H1 (cell line): ENCODE measurements around the gene IGLON5. TPM values are rescaled to one million over a fixed set of nuclear protein-coding genes. Genes with fewer than 3 reads are reported as not detected.

Experiments
- BACH1 ChIP-seq: IDR thresholded peaks from 2 replicates; pipeline ENCODE4 v1.6.1; 2012; ENCODE audit warnings: low read length, improper control_type of control experiment
- CBX8 ChIP-seq: fragments of 300-800, 300-1000 bp; sonication (generic); IDR thresholded peaks from 2 replicates; pipeline ENCODE4 v1.7.1; 2016; ENCODE audit warnings: low read depth, low read length, borderline replicate concordance
- CTCF ChIP-seq, 3 experiments: IDR thresholded peaks; 1 replicate in 2 of 3; 2 replicates in 1 of 3; pipeline versions ENCODE4 v1.5.1 to v1.6.1; 2011; ENCODE audit warnings: low read length in 3 of 3, mild to moderate bottlenecking in 3 of 3, inconsistent platforms in 2 of 3, low read depth in 1 of 3, moderate library complexity in 1 of 3; ENCODE audit not compliant: insufficient read depth in 1 of 3; ENCODE audit errors: control extremely low read depth in 1 of 3
- E2F6 ChIP-seq: IDR thresholded peaks from 2 replicates; pipeline ENCODE4 v1.6.1; 2012; ENCODE audit warnings: inconsistent platforms
- EGR1 ChIP-seq: IDR thresholded peaks from 2 replicates; pipeline ENCODE4 v1.6.1; 2011; ENCODE audit warnings: low read depth, low read length, borderline replicate concordance
- EP300 ChIP-seq, 2 experiments: IDR thresholded peaks; 1 replicate in 1 of 2; 2 replicates in 1 of 2; pipeline ENCODE4 v1.6.1; 2011 to 2012; ENCODE audit warnings: low read depth in 2 of 2, low read length in 2 of 2, mild to moderate bottlenecking in 2 of 2, borderline replicate concordance in 1 of 2, inconsistent platforms in 1 of 2, moderate library complexity in 1 of 2
- GTF2F1 ChIP-seq: IDR thresholded peaks from 2 replicates; pipeline ENCODE4 v1.6.1; 2012; ENCODE audit warnings: low read depth, low read length, improper control_type of control experiment, borderline replicate concordance
- HDAC2 ChIP-seq, 2 experiments: fragments of 300-600 bp in 1 of 2; sonication (generic) in 1 of 2; IDR thresholded peaks; 2 replicates each; pipeline ENCODE4 v1.6.1; 2011 to 2012; ENCODE audit warnings: low read depth in 2 of 2, low read length in 2 of 2, mild to moderate bottlenecking in 2 of 2, moderate library complexity in 2 of 2, borderline replicate concordance in 1 of 2, inconsistent platforms in 1 of 2
- HDAC6 ChIP-seq: IDR thresholded peaks from one replicate; pipeline ENCODE4 v1.7.1; 2012; ENCODE audit warnings: low read depth, mild to moderate bottlenecking, inconsistent platforms, low read length, moderate library complexity
- KDM4A ChIP-seq: IDR thresholded peaks from one replicate; pipeline ENCODE4 v1.7.1; 2012; ENCODE audit warnings: low read depth, mild to moderate bottlenecking, moderate library complexity, low read length, inconsistent platforms; ENCODE audit not compliant: severe bottlenecking
- KDM5A ChIP-seq: fragments of 200-600 bp; IDR thresholded peaks from 2 replicates; pipeline ENCODE4 v1.7.1; 2012; ENCODE audit warnings: mild to moderate bottlenecking, low read length, inconsistent platforms, mixed read lengths
- NRF1 ChIP-seq: IDR thresholded peaks from 2 replicates; pipeline ENCODE4 v1.6.1; 2011; ENCODE audit warnings: mild to moderate bottlenecking, low read depth, low read length, improper control_type of control experiment
- POLR2A ChIP-seq, 2 experiments: IDR thresholded peaks; 1 replicate in 1 of 2; 2 replicates in 1 of 2; pipeline ENCODE4 v1.6.1; 2011; ENCODE audit warnings: low read depth in 2 of 2, low read length in 2 of 2, mild to moderate bottlenecking in 2 of 2; ENCODE audit errors: control extremely low read depth in 1 of 2
- RAD21 ChIP-seq, 2 experiments: IDR thresholded peaks in 1 of 2; conservative IDR thresholded peaks in 1 of 2; 2 replicates each; pipeline ENCODE4 v1.6.1; 2011; ENCODE audit warnings: low read depth in 2 of 2, low read length in 2 of 2, improper control_type of control experiment in 1 of 2, inconsistent platforms in 1 of 2, mild to moderate bottlenecking in 1 of 2, moderate library complexity in 1 of 2
- SIN3A ChIP-seq, 2 experiments: IDR thresholded peaks in 1 of 2; conservative IDR thresholded peaks in 1 of 2; 2 replicates each; pipeline ENCODE4 v1.6.1; 2011 to 2012; ENCODE audit warnings: low read length in 2 of 2, improper control_type of control experiment in 1 of 2, low read depth in 1 of 2, mild to moderate bottlenecking in 1 of 2
- SP2 ChIP-seq: IDR thresholded peaks from 2 replicates; pipeline ENCODE4 v1.6.1; 2012; ENCODE audit warnings: mild to moderate bottlenecking, low read length, inconsistent platforms
- SP4 ChIP-seq: IDR thresholded peaks from 2 replicates; pipeline ENCODE4 v1.6.1; 2012; ENCODE audit warnings: low read length, inconsistent platforms
- TAF1 ChIP-seq: IDR thresholded peaks from 2 replicates; pipeline ENCODE4 v1.6.1; 2011; ENCODE audit warnings: mild to moderate bottlenecking, low read depth, low read length
- TBP ChIP-seq: IDR thresholded peaks from 2 replicates; pipeline ENCODE4 v1.6.1; 2011; ENCODE audit warnings: low read depth, low read length, improper control_type of control experiment
- polyA plus RNA-seq, 7 experiments: library from polyadenylated mRNA; depleted of rRNA in 3 of 7; stranded (reverse) in 5 of 7; unstranded in 2 of 7; fragments of >200 nt in 5 of 7; fragments of 200-250 nt in 2 of 7; gene quantifications; 1 replicate in 5 of 7; 2 replicates in 1 of 7; 4 replicates in 1 of 7; pipeline versions ENCODE4 v1.2.1 to v1.2.3, GENCODE V29; 2011 to 2013; ENCODE audit warnings: missing spikeins in 2 of 7, mixed read lengths in 2 of 7
- total RNA-seq: library from RNA; stranded (reverse); fragmentation: NEBNext Ultra II Directional; extraction: Animal tissue kit (Norgen Biotek cat#: 25700); gene quantifications from 2 replicates; pipeline ENCODE4 v1.2.1, GENCODE V29; 2021

Gene IGLON5
- total and polyA plus RNA-seq, 2 of the 8 experiments (the other 6 are each of a cell fraction or from before 2014, with no cell fraction given) = 31.8 to 34.6 TPM

GRCh38 chr19:51327066-51328001, 15.9 kb downstream of the IGLON5 start (continued):
- TF ChIP-seq CTCF (IDR thresholded peaks at IDR 0.05; ENCODE audit: control extremely low read depth in 1 of 3, insufficient read depth in 1 of 3, low read depth in 1 of 3, low read length in 3 of 3) (peak in 2 of 3 experiments; percentile 32 to 59; a peak in 3 of 4 replicates), HDAC6 (no peak), CBX8 (no peak), E2F6 (0 out of 2 replicates have a peak, but pooled peaks have one; percentile 28), BACH1 (no peak), SIN3A (conservative IDR thresholded peaks at IDR 0.05 in 1 of 2, IDR thresholded peaks at IDR 0.05 in 1 of 2; ENCODE audit: low read depth in 1 of 2, low read length in 2 of 2) (no peak), GTF2F1 (no peak), NRF1 (no peak), TAF1 (peak; percentile 69), POLR2A (IDR thresholded peaks at IDR 0.05; ENCODE audit: control extremely low read depth in 1 of 2, low read depth in 2 of 2, low read length in 2 of 2) (peak in 1 of 2 experiments; percentile 58; a peak in 2 of 3 replicates), SP2 (no peak), SP4 (no peak), TBP (no peak; the same call in 1 of the 2 replicates), EGR1 (no peak), KDM5A (no peak), KDM4A (peak; percentile 76), HDAC2 (IDR thresholded peaks at IDR 0.05; ENCODE audit: borderline replicate concordance in 1 of 2, low read depth in 2 of 2, low read length in 2 of 2) (no peak), EP300 (IDR thresholded peaks at IDR 0.05; ENCODE audit: borderline replicate concordance in 1 of 2, low read depth in 2 of 2, low read length in 2 of 2) (no peak), RAD21 (IDR thresholded peaks at IDR 0.05 in 1 of 2, conservative IDR thresholded peaks at IDR 0.05 in 1 of 2; ENCODE audit: low read depth in 2 of 2, low read length in 2 of 2) (peak in 1 of 2 experiments; percentile 44; a peak in 2 of 4 replicates)
